Measurements from ENCODE around the gene GRID1.

The GRID1 gene

DNA sequence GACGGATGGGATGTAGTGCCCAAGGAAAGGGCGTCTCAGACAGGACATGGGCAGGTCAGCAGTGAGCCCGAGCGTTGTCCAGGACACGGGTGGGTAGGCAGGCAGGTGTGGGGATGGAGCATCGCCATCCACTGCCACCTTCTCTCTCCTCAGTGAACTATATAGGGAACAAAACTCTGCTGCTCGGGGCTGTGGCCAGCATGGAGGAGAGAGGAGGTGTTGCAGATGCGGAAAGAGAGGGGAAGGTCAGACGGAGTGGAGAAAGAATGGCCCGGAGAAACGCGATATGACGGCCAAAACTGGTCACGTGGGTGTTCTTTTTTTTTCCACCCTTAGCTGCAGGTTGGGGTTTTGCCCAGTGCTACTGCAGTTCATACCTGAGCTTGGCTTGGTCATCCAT is 71.2 kb downstream of the GRID1 start:
- DNase-seq = no peak

DNA sequence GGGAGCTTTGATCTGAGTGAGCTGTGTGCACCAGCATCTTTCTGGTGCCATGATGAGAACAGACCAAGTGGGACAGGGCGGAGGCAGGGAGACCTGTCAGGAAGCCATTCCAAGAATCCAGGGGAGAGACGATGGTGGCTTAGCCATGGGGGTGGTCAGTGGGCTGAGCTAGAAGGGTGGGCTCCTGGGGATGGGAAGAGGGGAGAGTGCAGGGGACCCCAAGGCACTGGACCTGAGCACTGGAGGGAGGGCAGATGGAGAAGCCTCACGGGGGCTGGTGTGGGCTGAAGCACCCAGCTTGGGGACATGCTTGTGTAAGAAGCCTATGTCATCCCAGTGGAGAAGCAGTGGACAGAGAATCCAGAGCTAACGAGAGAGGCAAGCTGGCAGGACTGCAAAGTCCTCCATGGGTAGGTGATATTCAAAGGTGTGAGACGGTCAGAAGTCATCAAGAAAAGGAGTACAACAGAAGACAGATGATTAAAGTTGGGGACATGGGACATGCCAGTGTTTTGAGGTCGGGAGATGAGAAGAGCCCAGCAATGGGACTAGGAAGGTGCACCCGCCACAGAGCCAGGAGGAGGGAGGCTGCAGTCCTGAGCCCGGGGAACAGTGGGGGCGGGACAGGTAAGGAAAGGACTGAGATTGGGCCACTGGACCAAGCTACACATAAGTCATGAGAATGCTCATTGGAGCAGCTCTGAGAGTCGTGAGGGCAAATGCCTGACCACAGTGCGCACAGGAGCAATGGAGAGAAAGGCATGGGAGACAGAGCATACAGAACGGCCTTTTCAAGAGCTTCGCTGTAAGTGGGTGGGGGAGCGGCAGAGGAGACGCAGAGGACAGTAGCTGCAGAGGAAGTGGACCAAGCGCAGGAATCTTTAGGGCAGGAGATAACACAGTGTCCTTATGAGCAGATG is 72.0 kb downstream of the GRID1 start:
- DNase-seq = no peak

DNA sequence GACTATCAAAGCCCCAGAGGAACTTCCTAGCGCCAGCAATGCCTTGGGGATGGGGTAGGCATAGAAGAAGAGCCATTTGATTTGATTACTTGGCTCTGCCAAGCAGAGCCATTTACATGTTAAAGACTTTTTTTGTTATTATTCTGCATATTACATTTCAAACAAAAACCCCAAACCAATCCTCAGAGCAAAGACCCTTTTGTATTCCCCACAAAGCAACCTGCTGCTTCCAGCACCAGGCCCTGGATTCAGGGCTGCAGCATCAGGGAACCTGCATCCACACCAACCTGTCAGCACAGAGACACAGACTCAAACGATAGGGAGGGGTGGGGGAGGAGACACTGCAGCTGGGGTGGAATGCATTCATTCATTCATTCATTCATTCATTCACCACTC is 73.2 kb downstream of the GRID1 start:
- no peak for DNase-seq

DNA sequence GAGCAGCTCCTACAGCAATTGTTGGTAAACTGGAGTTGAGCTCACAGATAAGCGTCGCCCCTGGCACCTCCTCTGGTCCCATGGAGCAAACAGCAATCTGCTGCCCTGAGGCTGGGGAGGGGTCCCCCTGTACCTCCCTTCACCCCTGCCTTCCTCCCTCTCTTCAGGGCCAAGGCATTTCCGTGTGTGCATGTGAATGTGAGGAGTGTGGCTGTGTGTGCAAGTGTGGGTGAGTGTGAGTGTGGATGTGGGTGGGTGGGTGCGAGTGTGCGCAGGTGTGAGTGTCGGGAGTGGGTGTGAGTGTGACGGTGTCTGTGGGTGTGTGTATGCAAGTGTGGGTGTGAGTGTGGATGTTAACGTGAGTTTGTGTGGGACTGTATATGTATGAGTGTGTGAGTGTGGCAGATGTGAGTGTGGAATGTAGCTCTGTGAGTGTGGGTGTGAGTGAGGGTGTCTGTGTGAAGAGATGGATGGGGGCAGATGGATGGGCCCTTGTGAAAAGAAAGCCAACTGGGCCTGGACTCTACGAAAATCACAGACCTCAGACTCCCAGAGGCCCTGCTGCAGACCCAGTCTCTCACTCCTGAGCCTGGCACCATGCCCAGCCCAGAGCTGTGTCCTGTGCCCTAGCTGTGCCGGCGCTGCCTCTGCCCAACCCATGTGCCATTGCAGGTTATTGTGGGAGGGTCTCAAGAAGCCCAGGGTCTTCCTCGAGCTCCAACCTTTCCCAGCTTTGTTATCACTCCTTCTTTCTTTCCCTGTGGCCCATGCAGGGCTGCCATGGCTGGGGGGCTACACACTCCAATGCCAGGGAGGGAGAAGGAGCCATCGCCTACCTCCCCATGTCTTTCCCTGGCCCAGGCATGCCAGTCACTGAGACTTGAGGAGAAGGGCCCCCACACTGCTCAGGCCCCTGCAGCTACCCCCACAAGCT is 73.9 kb downstream of the GRID1 start:
- DNase-seq = peak in 12 of 58 donors; percentile 10 to 63 (median 34)

DNA sequence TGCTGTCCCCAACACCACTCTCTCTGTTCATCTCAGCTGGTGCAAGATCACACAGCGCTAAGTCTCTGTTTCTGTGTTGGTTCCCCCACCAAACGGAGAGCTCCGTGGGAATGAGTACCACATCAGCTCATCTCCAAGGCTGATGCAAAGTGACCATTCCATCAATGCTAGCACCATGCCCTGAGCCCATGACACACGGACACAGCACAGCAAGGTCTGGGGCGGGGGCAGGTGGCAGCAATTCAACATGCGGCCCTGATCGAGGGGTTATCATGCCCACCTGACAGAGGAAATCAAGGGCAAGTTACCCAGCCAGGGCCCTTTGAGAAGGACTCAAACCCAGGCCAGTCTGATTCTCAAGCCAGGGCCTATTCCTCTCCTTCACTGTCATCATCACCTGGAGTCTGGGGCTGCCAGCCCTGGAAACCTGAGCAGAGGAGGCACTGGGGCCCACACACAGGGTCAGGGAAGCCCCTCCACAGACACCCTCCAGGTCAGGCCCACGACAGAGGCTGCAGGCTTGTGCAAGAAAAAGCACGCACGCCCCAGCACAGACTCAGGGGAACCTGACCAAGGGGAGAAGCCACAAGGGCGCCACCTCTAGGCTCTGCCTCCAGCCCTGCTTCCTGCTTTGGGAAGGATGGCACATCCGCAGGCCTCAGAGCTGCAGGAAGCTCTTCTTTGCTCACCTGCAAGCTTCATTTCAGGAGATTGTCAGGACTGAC is 74.8 kb downstream of the GRID1 start:
- no peak for DNase-seq

DNA sequence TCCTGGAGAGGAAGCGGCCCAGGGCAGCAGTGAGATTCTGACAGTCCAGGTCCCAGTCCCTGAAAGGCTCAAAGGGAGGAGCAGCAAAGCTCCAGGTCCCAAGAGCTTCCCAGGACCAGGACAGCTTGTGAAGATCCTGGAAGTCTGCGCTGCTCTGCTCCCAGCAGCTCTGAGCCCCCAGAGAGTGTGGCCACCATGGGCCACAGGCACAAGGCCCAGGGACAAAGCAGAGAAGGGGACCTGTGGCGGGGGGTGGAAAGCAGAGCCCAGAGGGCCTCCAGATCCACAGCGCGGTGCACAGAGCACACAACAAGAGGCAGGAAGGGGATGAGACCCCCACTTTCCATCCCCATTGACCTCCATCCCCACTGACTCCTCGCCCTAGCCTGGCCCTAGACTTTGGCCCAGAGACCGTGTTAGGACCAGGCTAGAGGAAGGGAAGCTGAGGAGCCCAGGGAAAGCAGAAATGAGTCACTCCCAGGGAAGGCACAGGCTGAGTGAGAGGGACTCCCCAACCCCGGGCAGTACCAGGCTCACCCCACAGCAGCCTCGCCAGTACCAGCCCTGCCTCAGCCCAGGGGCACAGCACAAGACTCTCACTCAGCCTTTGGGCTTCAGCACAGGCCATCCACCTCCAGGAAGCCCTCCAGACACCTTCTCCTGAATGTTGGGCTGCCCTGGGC is 75.5 kb downstream of the GRID1 start:
- DNase-seq = no peak

DNA sequence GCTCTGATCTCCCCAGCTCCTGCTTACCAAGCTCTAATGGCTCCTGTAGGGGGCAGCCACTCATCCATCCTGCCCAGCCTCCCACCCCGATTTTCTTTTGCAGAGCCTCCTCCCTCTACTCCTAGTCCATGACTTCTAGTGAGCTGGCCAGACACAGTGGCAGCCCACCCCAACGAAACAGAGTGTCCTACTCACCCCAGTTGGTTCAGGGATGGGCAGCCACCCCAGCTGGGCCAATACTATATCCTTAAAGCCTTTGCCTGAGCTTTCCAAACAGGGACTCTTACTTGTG is 77.1 kb downstream of the GRID1 start:
- no peak for DNase-seq

DNA sequence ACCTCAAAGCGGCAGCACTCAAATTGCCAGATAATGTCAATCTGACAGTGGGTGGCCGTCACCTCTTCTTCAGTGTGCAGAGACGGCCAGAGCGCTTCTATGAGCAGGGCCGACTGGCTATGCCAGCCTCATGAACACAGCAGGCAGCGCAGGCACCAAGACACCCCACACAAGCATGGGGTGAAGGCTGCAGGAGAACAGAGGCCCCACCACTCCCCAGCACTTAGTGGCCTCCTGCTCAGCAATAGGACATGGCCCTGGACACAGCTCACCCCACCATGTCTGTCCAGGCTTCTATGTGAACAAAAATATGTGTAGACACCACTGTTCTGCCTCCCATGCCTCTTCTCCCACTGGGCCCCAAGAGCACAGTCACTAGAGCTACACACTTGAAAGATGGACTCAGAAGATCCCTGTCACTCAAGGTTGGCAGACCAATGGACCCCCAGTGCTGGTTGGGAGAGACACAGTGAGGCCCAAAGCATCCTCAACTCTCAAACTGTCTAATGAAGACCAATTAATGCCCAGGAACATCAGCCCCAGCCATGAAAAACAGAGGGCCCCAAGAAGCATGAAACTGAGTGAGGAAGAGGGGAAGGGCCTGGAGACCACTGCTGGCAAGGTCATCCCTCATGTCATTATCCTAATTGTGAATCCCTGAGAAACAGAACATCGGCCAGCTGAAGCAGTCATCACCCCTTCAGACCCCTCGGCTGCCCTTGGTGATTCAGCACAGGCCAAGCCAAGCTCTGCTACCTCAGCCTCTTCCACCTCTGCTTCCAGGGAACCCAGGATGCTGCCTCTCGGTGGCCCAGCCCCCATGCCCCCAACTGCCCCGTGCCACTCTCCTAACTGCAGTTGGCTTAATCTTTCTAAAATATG is 77.7 kb downstream of the GRID1 start:
- no peak for DNase-seq

DNA sequence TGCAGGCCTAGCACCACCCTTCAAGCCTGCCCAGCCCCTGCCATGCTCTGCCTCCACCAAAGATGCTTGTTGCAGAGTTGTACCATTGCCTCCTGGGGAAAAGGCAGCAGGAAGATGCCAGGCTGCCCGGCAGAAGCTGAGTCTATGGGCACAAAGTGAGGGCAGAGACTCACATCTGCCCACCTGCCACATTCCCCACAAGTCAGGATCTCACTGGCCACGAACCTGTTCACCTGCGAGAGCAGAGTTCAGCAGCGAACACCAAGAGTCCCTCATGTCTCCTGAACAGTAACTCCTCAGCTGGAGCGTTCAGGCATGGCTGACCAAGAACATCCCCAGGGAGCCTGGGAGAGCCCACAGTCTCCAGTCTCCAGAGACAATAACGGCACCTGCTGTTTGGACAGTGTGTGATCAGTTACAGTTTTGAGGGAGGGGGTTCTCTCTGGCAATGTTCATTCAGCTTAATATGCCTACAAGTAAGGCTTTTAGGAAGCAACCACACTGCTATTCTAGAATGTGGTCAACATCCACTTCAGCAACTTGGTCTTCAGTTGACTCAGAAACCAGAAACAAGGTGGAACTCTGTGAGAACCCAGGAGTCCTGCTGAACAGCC is 78.5 kb downstream of the GRID1 start:
- no peak for DNase-seq

DNA sequence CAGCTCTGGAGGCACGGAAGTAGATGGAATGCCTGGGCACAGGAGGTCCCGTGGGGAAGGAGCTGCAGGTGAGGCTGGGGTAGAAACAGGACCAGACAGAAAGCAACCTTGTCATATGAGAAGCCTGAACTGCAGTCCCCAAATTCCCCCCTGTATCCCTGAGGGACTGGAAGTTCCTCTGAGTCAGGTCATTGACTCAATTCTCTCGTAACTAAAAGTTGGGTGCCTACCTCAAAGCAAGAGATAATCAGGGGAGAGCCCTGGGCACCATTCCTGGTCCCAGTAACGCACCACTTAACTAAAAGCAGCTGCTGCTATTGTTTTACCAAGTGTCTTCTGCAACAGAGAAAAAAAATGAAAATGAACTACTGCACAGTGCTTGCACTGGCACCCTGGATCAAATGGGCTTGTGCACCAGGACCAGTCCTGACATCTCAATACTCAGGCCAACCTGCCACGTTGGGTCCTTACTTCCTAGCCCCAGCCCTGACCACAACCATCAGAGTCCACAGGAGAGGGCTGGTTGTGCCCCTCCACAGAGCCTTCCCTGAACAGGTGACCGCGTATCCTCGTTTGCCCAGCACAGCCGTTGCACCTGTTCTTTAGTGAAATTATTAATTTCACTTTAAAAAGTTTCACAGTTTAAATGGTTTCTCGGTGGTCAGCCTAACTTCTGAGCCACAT is 79.3 kb downstream of the GRID1 start:
- DNase-seq = no peak

DNA sequence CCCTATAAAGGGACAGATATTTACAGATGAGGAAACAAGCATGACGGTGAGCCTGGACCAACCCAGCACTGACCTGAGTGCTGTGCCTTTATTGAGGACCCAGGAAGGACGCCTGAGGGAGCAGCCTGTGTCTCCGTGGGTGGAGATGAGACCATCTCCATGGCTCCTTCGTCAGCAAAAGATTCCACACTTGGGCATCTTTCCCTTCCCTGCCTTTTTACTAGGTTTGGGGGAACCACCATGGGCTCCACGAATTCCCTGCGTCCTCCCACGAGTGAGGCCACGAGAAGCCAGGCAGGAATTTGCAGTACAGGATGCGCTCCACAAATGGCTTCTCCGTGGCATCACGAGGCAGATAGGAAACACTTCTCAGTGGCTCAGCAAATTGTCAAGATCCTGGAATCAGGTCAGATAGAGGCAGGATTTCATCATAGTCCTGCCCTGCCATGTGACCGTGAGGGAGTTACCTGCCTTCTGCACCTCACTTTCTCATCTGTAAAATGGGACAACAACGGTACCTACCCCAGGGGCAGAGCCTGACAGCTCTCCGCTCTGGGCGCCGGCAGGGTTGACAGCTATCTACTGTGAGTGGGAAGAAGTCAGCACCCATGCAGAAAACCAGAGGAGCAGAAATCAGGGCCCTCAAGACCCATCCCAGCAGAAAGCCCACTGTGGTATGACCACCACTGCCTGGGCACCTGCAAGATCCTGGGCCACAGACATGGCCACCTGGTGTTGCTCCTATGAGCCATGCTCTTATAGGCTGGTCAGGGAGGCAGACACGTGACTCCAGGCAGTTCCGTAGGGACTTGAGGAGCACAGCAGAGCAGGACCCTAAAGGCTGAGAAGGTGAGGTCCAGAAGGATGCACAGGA is 80.1 kb downstream of the GRID1 start:
- DNase-seq = no peak

DNA sequence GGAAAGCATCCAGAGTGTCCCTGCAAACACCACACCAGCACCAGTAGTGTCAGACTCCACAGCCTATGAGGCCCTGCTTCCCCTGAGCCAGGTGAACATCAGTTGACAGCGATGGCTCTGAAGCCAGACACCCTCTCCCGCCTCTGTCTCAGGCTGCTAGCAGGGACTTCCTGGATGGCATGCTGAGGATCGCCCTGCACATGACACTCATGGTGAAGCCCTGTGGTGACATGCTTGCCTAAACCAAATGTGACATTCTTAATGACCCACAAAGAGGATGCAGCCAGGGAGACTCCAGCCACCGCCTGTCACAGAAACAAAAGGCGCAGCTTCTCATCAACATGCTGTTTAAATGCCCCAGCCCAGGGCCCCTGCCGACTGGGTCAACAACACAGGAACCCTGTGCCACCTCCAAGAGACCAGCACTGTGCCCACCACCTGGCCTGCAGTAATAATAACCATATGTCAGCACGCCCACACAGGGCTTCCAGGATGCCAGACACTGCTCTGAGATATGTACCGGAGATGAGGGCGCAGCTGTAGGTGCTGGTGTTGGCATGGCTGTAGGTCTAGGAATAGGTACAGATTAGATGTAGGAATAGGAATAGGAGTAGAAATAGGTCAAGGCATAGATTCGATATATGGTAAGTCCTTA is 81.3 kb downstream of the GRID1 start:
- no peak for DNase-seq

DNA sequence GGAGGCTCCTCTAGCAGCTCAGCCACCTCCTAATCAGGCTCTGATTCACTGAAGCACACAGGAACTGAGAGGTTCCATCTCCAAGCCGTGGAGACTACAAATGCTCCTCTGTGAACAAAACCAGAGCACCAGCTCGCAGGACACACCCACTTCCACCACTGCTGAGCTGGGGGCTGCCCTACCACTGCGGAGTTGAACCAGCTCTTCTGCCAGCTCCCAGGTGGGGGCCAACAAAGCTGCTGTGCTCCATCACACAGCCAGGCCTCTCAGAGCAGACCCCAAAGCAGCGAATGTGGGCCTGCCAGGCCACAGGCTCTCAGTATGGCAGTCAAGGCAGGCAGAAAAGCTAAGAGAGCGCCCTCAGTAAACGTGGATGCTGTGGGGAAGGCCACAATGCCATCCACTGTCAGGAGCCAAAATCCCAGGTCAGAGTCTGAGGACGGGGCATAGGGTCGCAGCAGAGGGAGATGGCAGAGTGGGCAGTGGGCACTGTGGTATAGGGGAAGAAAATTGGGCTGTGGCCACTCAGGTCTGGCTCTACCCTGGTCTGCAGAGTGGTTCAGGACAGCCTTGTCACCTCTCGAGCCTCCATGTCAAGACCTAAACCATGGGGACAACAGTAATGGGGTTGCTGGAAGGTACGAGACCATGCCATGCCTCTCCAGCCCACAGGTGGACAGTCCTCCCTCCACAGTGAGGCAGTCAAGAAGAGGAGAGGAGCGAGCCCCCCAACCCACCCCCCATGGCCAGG is 82.1 kb downstream of the GRID1 start:
- DNase-seq = no peak

DNA sequence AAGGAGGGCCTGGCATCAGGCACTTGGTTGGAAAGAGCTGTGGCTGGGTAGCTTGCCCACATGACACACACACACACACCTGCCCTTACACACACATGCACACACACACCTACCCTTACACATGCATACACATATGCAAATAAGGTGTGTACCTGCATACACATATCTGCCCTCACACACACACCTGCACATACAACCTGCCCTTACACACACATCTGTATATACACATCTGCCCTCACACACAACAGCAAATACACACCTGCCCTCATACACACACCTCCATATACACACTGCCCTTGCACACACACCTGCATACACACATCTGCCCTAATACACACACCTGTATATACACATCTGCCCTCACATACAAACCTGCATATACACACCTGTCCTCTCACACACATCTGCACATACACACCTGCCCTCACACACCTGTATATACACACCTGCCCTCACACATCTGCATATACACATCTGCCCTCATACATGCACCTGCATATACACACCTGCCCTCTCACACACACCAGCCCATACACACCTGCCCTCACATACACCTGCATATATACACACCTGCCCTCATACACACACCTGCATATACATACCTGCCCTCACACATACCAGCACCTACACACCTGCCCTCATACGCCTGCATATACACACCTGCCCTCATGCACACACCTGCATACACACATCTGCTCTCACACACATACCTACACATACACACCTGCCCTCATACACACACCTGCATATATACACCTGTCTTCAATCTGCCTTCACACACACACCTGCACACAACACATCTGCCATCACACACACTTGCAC is 82.9 kb downstream of the GRID1 start:
- no peak for DNase-seq

DNA sequence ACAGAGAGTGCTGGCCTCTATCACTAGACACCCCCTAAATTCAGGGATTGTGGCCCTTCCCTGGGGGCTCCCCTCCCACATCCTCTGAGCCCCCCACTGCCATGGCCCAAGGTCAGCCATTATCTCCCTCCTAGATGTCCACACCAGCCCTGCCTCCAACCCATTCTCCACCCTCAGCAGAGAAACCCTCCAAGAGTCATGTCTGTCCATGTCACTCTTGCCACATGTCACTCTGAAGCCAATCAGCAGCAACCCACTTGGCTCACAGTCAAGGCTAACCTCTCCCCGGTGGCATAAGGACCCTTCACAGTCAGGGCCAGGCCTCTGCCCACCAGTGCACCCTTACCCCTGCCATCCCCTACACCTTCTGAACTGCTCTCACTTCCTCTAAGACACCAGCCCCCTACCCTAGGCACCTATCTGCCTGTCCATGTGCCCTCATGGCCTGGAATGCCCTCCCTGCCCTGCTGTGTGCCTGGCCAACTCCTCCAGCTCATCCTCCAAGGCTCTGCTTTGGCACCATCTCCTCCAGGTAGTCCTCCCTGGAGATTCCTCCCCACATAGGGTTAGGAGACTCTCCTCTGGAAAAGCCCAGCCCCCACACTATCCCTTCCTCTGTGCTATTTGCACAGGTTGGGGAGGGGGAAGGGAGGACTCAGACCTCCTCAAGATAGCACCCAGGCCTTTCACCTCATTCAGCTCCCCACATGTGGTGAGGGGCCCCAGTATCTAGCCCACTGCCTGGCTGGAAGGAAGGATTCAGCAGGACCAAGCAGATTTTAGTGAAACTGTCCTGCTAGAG is 83.7 kb downstream of the GRID1 start:
- no peak for DNase-seq
